K562 (cell line): ENCODE data around the gene AGO4. TPM values are rescaled to one million over a fixed set of nuclear protein-coding genes. Genes with fewer than 3 reads are reported as not detected.
A peak's percentile ranks its signal among the peaks of the same experiment; 100 is the strongest.

Experiments used
- BCLAF1 ChIP-seq, 2 experiments: fragments of 450-650 bp in 1 of 2; IDR thresholded peaks; 2 replicates each; pipeline ENCODE4 v1.6.1; 2011 to 2017; ENCODE audit warnings: low read depth in 2 of 2, antibody characterized with exemption in 1 of 2, borderline replicate concordance in 1 of 2, low read length in 1 of 2, mild to moderate bottlenecking in 1 of 2, mixed read lengths in 1 of 2; ENCODE audit not compliant: control insufficient read depth in 1 of 2
- CCNT2 ChIP-seq: IDR thresholded peaks from 2 replicates; pipeline ENCODE4 v1.6.1; 2011; ENCODE audit warnings: borderline replicate concordance, low read depth, mild to moderate bottlenecking, moderate library complexity, mixed read lengths, low read length; ENCODE audit not compliant: insufficient read length; ENCODE audit errors: extremely low read depth
- HINFP ChIP-seq: fragments of 450-650 bp; conservative IDR thresholded peaks from 2 replicates; pipeline ENCODE4 v1.6.1; 2016; ENCODE audit warnings: missing genetic modification characterization, low read depth, mild to moderate bottlenecking, control low read depth, missing compliant biosample characterization
- HNRNPL ChIP-seq: fragments of 200-400 bp; formaldehyde crosslinking; IDR thresholded peaks from 2 replicates; pipeline ENCODE4 v1.6.1; 2017; ENCODE audit warnings: low read depth, mild to moderate bottlenecking, low read length
- JUND ChIP-seq, 2 experiments: IDR thresholded peaks; 2 replicates in 1 of 2; 3 replicates in 1 of 2; pipeline ENCODE4 v1.6.1; 2011; ENCODE audit warnings: borderline replicate concordance in 2 of 2, low read depth in 2 of 2, low read length in 2 of 2, improper control_type of control experiment in 1 of 2, missing biosample characterization in 1 of 2, missing genetic modification characterization in 1 of 2, missing genetic modification reagents in 1 of 2
- PHF20 ChIP-seq: fragments of 450-650 bp; IDR thresholded peaks from 2 replicates; pipeline ENCODE4 v1.6.1; 2018; ENCODE audit not compliant: partially characterized antibody
- PHTF2 ChIP-seq: fragments of 250-450 bp; sonication (Bioruptor Pico); IDR thresholded peaks from 2 replicates; pipeline ENCODE4 v1.5.0; 2021; ENCODE audit warnings: mild to moderate bottlenecking
- POLR3A ChIP-seq: IDR thresholded peaks from 2 replicates; pipeline ENCODE4 v1.6.1; 2011; ENCODE audit warnings: borderline replicate concordance, mild to moderate bottlenecking, moderate library complexity; ENCODE audit not compliant: insufficient read length, insufficient read depth; ENCODE audit errors: extremely low read depth
- SOX6 ChIP-seq: fragments of 450-650 bp; IDR thresholded peaks from 2 replicates; pipeline ENCODE4 v1.6.1; 2014; ENCODE audit warnings: mild to moderate bottlenecking
- TCF7L2 ChIP-seq: fragments of 150-350 bp; IDR thresholded peaks from 2 replicates; pipeline ENCODE4 v1.6.1; 2016; ENCODE audit warnings: low read depth, mild to moderate bottlenecking, low read length, moderate library complexity
- TFAP4 ChIP-seq: sonication (generic); formaldehyde crosslinking; IDR thresholded peaks from 2 replicates; pipeline ENCODE4 v1.8.0; 2022; ENCODE audit warnings: missing genetic modification reagents, mild to moderate bottlenecking, moderate library complexity, borderline replicate concordance
- UBTF ChIP-seq, 2 experiments: IDR thresholded peaks; 2 replicates each; pipeline ENCODE4 v1.6.1; 2012; ENCODE audit warnings: improper control_type of control experiment in 2 of 2, low read depth in 2 of 2, low read length in 2 of 2, borderline replicate concordance in 1 of 2
- ZNF134 ChIP-seq: fragments of 250-450 bp; sonication (Bioruptor Pico); conservative IDR thresholded peaks from 2 replicates; pipeline ENCODE4 v1.4.0; 2020
- ZNF184 ChIP-seq: sonication (generic); formaldehyde crosslinking; IDR thresholded peaks from 2 replicates; pipeline ENCODE4 v1.5.0; 2020; ENCODE audit warnings: missing genetic modification reagents
- ZNF395 ChIP-seq: fragments of 200-800 bp; sonication (Bioruptor generic); IDR thresholded peaks from 2 replicates; pipeline ENCODE4 v1.6.1; 2017; ENCODE audit warnings: missing genetic modification characterization, missing compliant biosample characterization
- ZNF77 ChIP-seq: fragments of 250-450 bp; sonication (Bioruptor Pico); IDR thresholded peaks from 2 replicates; pipeline ENCODE4 v1.5.0; 2020
- polyA plus RNA-seq, 8 experiments: library from polyadenylated mRNA; depleted of rRNA in 4 of 8; stranded (reverse) in 5 of 8; unstranded in 3 of 8; fragments of >200 nt; fragmentation: Nextera tagmentation in 2 of 8; fragmentation: Illumina TruSeq in 1 of 8; extraction: Ambion mirVana in 2 of 8; extraction: Trizol in 1 of 8; gene quantifications; 2 replicates each; pipeline versions ENCODE4 v1.2.1 to v1.2.3, GENCODE V29; 2011 to 2014; ENCODE audit warnings: inconsistent platforms in 1 of 8, missing spikeins in 1 of 8
- total RNA-seq, 7 experiments: library from RNA; depleted of rRNA in 6 of 7; stranded (reverse); fragments of >200 nt in 6 of 7; fragmentation: Illumina TruSeq in 2 of 7; extraction: Trizol in 2 of 7; gene quantifications; 2 replicates each; pipeline versions ENCODE4 v1.2.1 to v1.2.3, GENCODE V29; 2011 to 2021; ENCODE audit warnings: low replicate concordance in 1 of 7

AGO4 gene
- total and polyA plus RNA-seq, 9 of the 15 experiments (the other 6 are each of a cell fraction or from before 2014, with no cell fraction given): 1.3 to 10.5 (median 6.5) TPM

GRCh38 chr1:35881850-35882273 is 74.0 kb downstream of the AGO4 start (continued):
- TF ChIP-seq TFAP4 (CRISPR knock-in tag): peak; percentile 91
- TF ChIP-seq UBTF (IDR thresholded peaks at IDR 0.05; ENCODE audit: borderline replicate concordance in 1 of 2, low read depth in 2 of 2, low read length in 2 of 2): 0 out of 4 replicates have a peak, but pooled peaks of 1 of the 2 experiments have one; percentile 59
- TF ChIP-seq JUND (IDR thresholded peaks at IDR 0.05; ENCODE audit: borderline replicate concordance, low read depth, low read length): peak; percentile 55; the same call in 1 of the 2 replicates
- peak; percentile 52; the same call in 1 of the 3 replicates for TF ChIP-seq JUND (tag; IDR thresholded peaks at IDR 0.05; ENCODE audit: borderline replicate concordance, low read depth, low read length)
- no peak for TF ChIP-seq ZNF77
- no peak for TF ChIP-seq POLR3A
- peak; percentile 95 for TF ChIP-seq SOX6
- peak; percentile 73 for TF ChIP-seq PHF20
- no peak for TF ChIP-seq PHTF2
- no peak for TF ChIP-seq ZNF134 (CRISPR knock-in tag)
- TF ChIP-seq HNRNPL: no peak
- no peak for TF ChIP-seq TCF7L2
- no peak; the same call in 1 of the 2 replicates for TF ChIP-seq HINFP
- no peak for TF ChIP-seq BCLAF1 (IDR thresholded peaks at IDR 0.05; ENCODE audit: borderline replicate concordance in 1 of 2, control insufficient read depth in 1 of 2, low read depth in 2 of 2, low read length in 1 of 2)
- no peak for TF ChIP-seq ZNF184
- TF ChIP-seq ZNF395 (CRISPR knock-in tag): no peak
- no peak for TF ChIP-seq CCNT2
